ENCODE results near the gene SORL1.

SORL1 gene

DNA sequence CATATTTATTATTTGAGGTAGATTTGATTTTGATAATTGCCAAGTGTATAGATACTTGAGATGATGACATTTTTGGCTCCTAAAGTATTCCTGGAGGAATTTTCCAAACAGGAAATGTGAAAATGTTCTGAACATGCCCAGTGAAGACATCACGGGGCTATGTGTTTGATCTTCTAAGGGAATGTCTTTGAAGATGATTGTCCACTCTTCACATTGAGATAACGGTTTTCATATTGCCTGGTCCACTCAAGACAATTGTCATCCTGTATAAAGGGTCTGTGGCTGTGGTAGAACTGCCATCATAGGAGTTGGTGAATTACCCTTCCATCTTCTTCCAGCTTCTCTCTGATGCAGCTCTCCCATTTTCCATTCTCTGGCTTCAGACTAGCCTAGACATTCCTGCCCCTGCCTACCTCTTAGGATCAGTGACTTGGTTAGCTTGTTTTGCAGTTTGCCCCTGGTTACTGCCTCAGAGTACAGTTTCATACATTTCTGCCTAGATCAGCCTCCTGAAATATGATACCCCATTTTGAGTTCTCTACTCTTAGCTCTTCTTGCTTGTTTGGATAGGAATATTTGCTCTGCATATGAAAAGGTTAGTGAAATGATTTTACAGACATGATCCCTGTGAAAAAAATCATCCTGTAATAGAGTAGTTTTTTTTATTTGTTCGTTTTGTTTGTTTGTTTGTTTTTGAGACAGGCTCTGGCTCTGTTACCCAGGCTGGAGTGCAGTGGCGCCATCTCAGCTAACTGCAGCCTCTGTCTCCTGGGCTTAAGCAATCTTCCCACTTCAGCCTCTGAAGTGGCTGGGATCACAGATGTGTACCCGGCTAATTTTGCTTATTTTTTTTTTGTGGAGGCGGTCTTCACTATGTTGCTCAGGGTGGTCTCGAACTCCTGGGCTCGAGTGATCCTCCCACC is 112.0 kb downstream of the SORL1 start:
- TF ChIP-seq EGR1 (IDR thresholded peaks at IDR 0.05): no peak
- TF ChIP-seq, protein P1, sequence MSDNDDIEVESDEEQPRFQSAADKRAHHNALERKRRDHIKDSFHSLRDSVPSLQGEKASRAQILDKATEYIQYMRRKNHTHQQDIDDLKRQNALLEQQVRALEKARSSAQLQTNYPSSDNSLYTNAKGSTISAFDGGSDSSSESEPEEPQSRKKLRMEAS (IDR thresholded peaks at IDR 0.05): no peak
- TF ChIP-seq, protein P2, sequence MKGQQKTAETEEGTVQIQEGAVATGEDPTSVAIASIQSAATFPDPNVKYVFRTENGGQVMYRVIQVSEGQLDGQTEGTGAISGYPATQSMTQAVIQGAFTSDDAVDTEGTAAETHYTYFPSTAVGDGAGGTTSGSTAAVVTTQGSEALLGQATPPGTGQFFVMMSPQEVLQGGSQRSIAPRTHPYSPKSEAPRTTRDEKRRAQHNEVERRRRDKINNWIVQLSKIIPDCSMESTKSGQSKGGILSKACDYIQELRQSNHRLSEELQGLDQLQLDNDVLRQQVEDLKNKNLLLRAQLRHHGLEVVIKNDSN (IDR thresholded peaks at IDR 0.05): no peak
- no peak for TF ChIP-seq YY1 (IDR thresholded peaks at IDR 0.05; ENCODE audit: low read depth)
- TF ChIP-seq EP300 (IDR thresholded peaks at IDR 0.05; ENCODE audit: borderline replicate concordance): no peak
- TF ChIP-seq CEBPB (IDR thresholded peaks at IDR 0.05): no peak
- TF ChIP-seq ZBTB7A (IDR thresholded peaks at IDR 0.05; ENCODE audit: low read depth): no peak
- no peak for TF ChIP-seq FOXM1 (IDR thresholded peaks at IDR 0.05; ENCODE audit: borderline replicate concordance, low read depth)
- TF ChIP-seq NFIC (IDR thresholded peaks at IDR 0.05): no peak
- no peak for TF ChIP-seq RAD21 (IDR thresholded peaks at IDR 0.05; ENCODE audit: low read depth)
- TF ChIP-seq TAF1 (IDR thresholded peaks at IDR 0.05; ENCODE audit: low read depth): no peak
- TF ChIP-seq, protein P3, sequence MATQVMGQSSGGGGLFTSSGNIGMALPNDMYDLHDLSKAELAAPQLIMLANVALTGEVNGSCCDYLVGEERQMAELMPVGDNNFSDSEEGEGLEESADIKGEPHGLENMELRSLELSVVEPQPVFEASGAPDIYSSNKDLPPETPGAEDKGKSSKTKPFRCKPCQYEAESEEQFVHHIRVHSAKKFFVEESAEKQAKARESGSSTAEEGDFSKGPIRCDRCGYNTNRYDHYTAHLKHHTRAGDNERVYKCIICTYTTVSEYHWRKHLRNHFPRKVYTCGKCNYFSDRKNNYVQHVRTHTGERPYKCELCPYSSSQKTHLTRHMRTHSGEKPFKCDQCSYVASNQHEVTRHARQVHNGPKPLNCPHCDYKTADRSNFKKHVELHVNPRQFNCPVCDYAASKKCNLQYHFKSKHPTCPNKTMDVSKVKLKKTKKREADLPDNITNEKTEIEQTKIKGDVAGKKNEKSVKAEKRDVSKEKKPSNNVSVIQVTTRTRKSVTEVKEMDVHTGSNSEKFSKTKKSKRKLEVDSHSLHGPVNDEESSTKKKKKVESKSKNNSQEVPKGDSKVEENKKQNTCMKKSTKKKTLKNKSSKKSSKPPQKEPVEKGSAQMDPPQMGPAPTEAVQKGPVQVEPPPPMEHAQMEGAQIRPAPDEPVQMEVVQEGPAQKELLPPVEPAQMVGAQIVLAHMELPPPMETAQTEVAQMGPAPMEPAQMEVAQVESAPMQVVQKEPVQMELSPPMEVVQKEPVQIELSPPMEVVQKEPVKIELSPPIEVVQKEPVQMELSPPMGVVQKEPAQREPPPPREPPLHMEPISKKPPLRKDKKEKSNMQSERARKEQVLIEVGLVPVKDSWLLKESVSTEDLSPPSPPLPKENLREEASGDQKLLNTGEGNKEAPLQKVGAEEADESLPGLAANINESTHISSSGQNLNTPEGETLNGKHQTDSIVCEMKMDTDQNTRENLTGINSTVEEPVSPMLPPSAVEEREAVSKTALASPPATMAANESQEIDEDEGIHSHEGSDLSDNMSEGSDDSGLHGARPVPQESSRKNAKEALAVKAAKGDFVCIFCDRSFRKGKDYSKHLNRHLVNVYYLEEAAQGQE (IDR thresholded peaks at IDR 0.05; ENCODE audit: low read depth): no peak
- TF ChIP-seq TCF12 (IDR thresholded peaks at IDR 0.05; ENCODE audit: low read depth): no peak
- no peak for TF ChIP-seq CREB1 (IDR thresholded peaks at IDR 0.05; ENCODE audit: low read depth)

DNA sequence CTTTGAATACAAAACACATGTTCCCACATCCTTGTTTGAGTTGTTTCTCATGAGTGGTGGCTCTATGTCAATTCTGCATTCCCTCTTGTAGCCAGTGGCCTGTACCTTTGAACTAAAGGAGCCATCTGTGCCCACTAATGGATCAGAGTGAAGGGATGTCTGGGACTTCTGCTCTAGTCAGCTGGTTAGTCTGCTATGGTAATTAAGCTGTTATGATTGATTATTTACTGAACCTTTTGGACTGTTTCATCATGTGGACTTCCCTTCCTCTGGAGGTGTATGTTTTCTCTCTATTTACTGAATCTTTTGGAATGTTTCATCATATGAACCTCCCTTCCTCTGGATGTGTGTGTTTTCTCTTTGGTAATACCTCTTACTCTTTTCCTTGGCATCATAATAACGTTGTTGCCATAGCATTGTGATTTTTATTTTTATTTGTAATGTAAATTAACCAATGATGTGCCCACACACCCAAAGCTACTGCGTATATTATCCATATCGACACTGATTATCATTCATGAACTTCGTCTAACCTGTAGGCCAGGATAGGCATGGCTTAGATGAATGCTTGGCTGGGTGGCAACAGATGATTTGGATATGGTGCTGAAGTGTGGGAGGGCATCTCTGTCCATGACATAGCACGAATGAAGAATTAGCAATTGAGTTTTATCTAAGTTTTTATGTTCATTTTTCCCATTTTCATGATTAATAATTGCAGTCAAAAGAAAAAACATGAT is 113.0 kb downstream of the SORL1 start:
- TF ChIP-seq TAF1 (IDR thresholded peaks at IDR 0.05; ENCODE audit: low read depth) (no peak), EP300 (IDR thresholded peaks at IDR 0.05; ENCODE audit: borderline replicate concordance) (no peak)
- TF ChIP-seq, protein P1 (IDR thresholded peaks at IDR 0.05): no peak

DNA sequence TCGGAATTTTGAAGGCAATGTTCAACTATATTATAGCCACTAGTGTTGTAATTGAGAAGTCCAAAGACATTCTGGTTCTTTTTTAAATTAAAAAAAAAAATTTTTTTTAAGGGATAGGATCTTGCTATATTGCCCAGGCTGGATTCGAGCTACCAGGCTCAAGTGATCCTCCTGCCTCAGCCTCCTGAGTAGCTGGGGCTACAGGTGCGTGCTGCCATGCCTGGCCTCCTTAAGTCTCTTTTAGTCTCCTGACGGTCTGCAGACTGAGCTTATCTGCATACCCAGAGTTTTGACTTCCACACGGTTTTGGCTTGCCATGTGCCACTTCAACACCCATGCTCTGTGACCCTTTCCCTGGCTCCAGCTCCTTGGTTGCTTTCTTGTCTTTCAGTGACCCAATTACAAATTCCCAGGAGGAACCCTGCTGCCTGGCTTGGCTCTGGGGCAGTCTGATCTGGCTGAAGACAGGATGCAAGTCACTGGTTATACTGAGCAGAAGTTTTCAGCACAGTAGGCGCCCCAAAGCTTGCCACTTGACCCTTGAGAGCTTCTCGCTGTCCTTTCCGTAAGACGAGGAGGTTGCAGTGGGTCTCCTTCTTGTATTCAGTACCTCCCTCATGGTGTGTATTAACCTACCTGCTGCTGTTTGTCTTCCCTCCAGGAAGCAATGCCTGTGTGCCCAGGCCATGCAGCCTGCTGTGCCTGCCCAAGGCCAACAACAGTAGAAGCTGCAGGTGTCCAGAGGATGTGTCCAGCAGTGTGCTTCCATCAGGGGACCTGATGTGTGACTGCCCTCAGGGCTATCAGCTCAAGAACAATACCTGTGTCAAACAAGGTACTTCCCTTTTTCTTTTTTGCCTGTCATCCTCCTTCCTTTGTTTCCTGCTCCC is 114.4 kb downstream of the SORL1 start:
- no peak for TF ChIP-seq CREB1 (IDR thresholded peaks at IDR 0.05; ENCODE audit: low read depth)
- no peak for TF ChIP-seq TAF1 (IDR thresholded peaks at IDR 0.05; ENCODE audit: low read depth)
- TF ChIP-seq, protein P3 (IDR thresholded peaks at IDR 0.05; ENCODE audit: low read depth): no peak
- no peak for TF ChIP-seq ZBTB7A (IDR thresholded peaks at IDR 0.05; ENCODE audit: low read depth)
- TF ChIP-seq, protein P1 (IDR thresholded peaks at IDR 0.05): no peak
- TF ChIP-seq, protein P2 (IDR thresholded peaks at IDR 0.05): no peak
- TF ChIP-seq FOXM1 (IDR thresholded peaks at IDR 0.05; ENCODE audit: borderline replicate concordance, low read depth): peak; percentile 41; the same call in 1 of the 2 replicates
- TF ChIP-seq NFIC (IDR thresholded peaks at IDR 0.05): peak; percentile 53; the same call in 1 of the 2 replicates
- no peak for TF ChIP-seq EGR1 (IDR thresholded peaks at IDR 0.05)
- peak; percentile 31; the same call in 1 of the 2 replicates for TF ChIP-seq TEAD4 (IDR thresholded peaks at IDR 0.05)
- TF ChIP-seq CEBPB (IDR thresholded peaks at IDR 0.05): no peak
- TF ChIP-seq TCF12 (IDR thresholded peaks at IDR 0.05; ENCODE audit: low read depth): peak; percentile 85
- TF ChIP-seq YY1 (IDR thresholded peaks at IDR 0.05; ENCODE audit: low read depth): no peak
- no peak for TF ChIP-seq RAD21 (IDR thresholded peaks at IDR 0.05; ENCODE audit: low read depth)
- TF ChIP-seq EP300 (IDR thresholded peaks at IDR 0.05; ENCODE audit: borderline replicate concordance): peak; percentile 80

DNA sequence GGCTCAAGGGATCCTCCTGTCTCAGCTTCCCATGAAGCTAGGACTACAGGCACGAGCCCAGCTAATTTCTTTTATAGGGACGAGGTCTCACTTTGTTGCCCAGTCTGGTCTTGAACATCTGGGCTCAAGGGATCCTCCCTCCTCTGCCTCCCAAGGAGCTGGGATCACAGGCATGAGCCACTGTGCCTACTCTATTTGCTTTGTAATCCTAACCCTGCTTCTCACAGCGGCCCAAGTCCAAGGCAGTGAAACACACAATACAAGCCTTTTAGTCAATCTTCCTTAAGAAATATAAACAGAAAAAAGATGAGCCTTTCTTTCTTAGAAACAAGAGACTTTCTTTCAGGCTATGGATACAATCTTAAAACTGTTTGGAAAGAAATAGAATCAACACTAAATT is 115.9 kb downstream of the SORL1 start:
- TF ChIP-seq YY1 (IDR thresholded peaks at IDR 0.05; ENCODE audit: low read depth) (no peak), TEAD4 (IDR thresholded peaks at IDR 0.05) (no peak), FOXM1 (IDR thresholded peaks at IDR 0.05; ENCODE audit: borderline replicate concordance, low read depth) (no peak), ZBTB7A (IDR thresholded peaks at IDR 0.05; ENCODE audit: low read depth) (no peak), TAF1 (IDR thresholded peaks at IDR 0.05; ENCODE audit: low read depth) (no peak)
- TF ChIP-seq, protein P2 (IDR thresholded peaks at IDR 0.05): no peak
